Stimulated activated naive CD8-positive, alpha-beta T cell treated with anti-CD3 and anti-CD28 coated beads, Interleukin-15, amount 100 ng/mL, for 72 hours (primary cell): ENCODE data around the gene TTC22.
A peak's percentile ranks its signal among the peaks of the same experiment; 100 is the strongest.

ENCODE experiments used
- ATAC-seq: fragments of 150-1000 bp; cut with Tn5 transposase; 2 replicates; pipeline ENCODE4 v1.10.0; 2021; ENCODE audit warnings: mild to moderate bottlenecking, moderate library complexity
- DNase-seq, 2 donors: peaks; one replicate each; pipeline ENCODE4 v3.0.0; 2021 to 2022
- H3K27ac Mint-ChIP-seq, 2 donors: one replicate each; pipeline ENCODE4 v1.8.0; 2022; ENCODE audit warnings: mild to moderate bottlenecking in 2 of 2, mixed read lengths in 2 of 2, moderate library complexity in 2 of 2
- H3K27me3 Mint-ChIP-seq: one replicate; pipeline ENCODE4 v1.8.0; 2022; ENCODE audit warnings: mixed read lengths
- H3K4me1 Mint-ChIP-seq: one replicate; pipeline ENCODE4 v1.8.0; 2022; ENCODE audit warnings: mild to moderate bottlenecking, mixed read lengths
- H3K4me3 Mint-ChIP-seq, 2 donors: one replicate each; pipeline ENCODE4 v1.8.0; 2022; ENCODE audit warnings: mild to moderate bottlenecking in 2 of 2, mixed read lengths in 2 of 2, moderate library complexity in 1 of 2
- H3K9me3 Mint-ChIP-seq, 2 donors: one replicate each; pipeline ENCODE4 v1.8.0; 2022; ENCODE audit warnings: mixed read lengths in 2 of 2

The TTC22 gene

GRCh38 chr1:54764133-54764921 lies 36.8 kb downstream of the TTC22 start, which contains the start of gene PARS2:
TSS of gene PARS2 (minus strand) at chr1:54764523. CDS start at chr1:54759161, 5,362 bp downstream.
- Mint-ChIP-seq H3K9me3 (no peaks in the 10 kb centered on the region), H3K4me1 (peaks cover 36% of the 10 kb centered on the region), H3K4me3 (peak within 1 kb of the TSS; percentile 92 to 93), H3K27me3 (no peaks in the 10 kb centered on the region), H3K27ac (peak within 1 kb of the TSS; percentile 96 to 99)
- ATAC-seq (peak; percentile 97), DNase-seq (peak; percentile 94 to 96)

DNA sequence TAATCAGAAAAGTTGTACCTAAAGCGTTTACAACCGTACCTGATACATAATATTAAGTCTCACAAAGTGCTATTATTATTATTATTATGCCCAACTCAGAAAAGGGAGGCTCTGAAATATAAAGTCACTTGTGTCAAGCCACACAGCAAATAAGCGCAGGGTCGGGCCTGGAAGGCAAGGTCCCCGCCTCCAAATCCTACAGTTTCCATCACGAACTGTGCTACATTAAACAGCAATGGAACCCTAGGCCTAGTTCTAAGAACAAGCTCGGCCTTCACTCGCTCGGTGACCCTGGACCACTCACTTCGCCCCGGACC lies 37.3 kb downstream of the TTC22 start:
- DNase-seq: no peak
- H3K27ac Mint-ChIP-seq: peak overlapping the region; percentile 96 to 99
- ATAC-seq: peak; percentile 4

DNA sequence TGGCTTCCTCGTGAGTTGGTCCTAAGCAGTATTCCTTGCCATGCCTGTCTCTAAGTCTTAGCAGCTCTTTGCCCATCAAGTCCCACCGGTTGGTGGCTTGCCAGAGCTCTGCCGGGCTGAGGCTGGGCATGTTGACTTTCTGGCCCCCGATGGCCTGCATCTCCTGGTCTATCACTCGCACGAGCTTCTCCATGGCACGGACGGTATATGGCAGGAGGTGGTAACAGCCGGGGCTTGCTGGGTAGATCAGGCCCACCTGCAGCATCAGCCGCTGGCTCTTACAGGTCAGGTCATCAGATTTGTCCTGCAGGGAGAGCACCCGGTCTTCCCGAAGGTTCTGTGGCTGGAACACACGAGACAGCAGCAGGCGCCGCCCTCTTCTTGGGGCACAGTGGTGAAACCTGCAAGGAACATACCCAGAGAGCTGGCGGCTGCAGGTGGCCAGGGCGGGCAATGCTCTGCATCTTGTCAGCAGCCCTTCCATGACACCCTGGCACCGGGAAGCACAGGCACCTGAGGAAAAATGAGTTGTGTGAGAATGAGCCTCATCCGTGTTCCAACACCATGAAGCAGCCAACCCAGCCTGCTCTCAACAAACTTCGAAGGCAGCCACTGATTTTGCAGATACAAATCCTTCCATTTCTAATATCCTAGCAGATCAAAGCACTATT lies 42.3 kb downstream of the TTC22 start:
- Mint-ChIP-seq H3K4me3 (no peak overlapping the region), H3K9me3 (no peaks in the 10 kb centered on the region), H3K27ac (no peak overlapping the region), H3K4me1 (peaks cover 27% of the 10 kb centered on the region), H3K27me3 (no peaks in the 10 kb centered on the region)
- DNase-seq: no peak
- ATAC-seq: no peak

More for the DNA sequence above, 37.3 kb downstream of the TTC22 start:
- Mint-ChIP-seq H3K27me3 (no peaks in the 10 kb centered on the region), H3K4me3 (peak overlapping the region; percentile 92 to 93), H3K9me3 (no peaks in the 10 kb centered on the region), H3K4me1 (peaks cover 36% of the 10 kb centered on the region)

DNA sequence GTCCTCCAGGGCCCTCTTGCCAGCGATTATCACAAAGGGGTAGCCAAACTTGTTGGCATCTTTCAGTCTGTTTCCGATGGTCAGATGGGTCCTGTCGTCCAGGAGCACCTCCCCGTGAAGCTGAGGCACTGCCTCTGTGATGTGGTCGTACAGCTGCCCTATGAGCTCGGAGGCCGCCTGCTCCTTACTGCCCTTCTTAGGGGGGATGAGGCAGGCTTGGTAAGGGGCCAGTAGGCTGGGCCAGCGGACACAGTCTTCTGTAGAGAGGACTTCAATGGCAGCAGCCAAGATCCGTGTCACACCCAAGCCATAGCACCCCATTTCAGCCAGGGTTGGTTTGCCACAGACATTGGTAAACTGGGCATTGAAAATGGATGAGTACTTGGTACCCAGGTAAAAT lies 43.3 kb downstream of the TTC22 start:
- peaks cover 20% of the 10 kb centered on the region for H3K4me1 Mint-ChIP-seq

DNA sequence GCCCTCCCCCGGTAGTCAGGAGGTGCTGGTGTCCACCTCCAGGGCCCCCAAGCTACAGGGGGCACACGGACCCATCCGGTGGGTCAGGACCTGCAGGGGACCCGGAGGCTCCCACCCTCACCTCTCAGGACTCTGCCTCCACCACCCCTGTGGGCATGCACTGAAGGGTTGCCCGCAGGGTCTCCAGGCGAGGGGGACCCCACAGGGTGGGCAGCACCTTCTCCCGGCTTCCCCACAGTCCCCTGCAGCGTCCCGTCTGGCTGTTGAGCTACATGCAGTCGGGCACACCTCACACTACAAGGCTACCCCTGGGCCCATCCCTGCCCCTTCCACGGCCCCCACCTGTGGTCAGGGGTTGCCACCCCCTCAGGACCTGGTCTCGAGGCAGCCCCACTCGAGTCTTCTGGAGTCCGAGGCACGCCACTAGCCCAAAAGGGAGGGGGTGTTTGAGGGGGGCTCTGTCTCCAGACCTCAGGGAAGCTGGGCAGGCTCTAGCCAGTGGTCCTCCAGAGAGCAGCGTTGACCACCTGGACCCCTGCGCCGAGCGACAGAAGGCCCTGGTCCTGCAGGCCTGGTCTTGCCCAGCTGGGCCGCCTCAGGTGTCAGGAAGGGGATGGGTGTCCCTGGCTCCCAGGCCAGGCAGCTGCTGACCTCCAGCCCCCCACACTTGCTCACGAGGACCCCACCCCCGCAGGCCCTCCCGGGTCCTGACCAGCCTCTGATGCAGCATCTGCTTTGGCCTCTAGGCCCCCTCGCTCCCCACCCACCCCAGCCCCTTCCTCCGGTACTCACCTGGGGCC lies 46.4 kb downstream of the TTC22 start:
- H3K27me3 Mint-ChIP-seq: no peaks in the 10 kb centered on the region
- H3K4me1 Mint-ChIP-seq: no peaks in the 10 kb centered on the region
- ATAC-seq: peak; percentile 47
- no peak for DNase-seq
- no peak overlapping the region for H3K4me3 Mint-ChIP-seq
- no peaks in the 10 kb centered on the region for H3K9me3 Mint-ChIP-seq
- no peak overlapping the region for H3K27ac Mint-ChIP-seq

More for the DNA sequence above, 43.3 kb downstream of the TTC22 start:
- no peak for DNase-seq
- no peak for ATAC-seq
- Mint-ChIP-seq H3K27me3 (no peaks in the 10 kb centered on the region), H3K27ac (no peak overlapping the region), H3K9me3 (no peaks in the 10 kb centered on the region), H3K4me3 (no peak overlapping the region)

DNA sequence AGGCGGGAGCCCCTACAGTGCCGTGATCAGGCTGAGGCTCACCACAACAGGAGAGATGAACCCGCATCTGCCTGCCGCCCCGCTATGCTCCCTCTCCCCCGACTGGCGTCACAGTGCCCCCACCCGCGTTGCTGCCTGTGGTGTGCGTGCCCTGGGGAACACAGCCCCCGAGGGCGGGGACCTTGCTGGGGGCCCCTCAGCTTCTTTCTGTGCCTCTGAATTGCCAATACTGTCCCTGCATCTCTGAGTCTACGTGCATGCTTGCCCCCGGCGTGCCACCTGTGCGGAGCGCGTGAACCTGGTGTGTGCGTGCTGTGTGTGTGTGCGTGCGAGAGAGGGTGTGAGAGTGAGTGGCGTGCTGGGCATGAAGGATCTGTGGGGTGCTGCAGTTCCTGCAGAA lies 47.1 kb downstream of the TTC22 start:
- no peak overlapping the region for H3K27ac Mint-ChIP-seq

GRCh38 chr1:54751426-54751825 lies 49.7 kb downstream of the TTC22 start:
- Mint-ChIP-seq H3K27ac (no peak overlapping the region), H3K9me3 (no peaks in the 10 kb centered on the region), H3K4me3 (no peak overlapping the region), H3K4me1 (no peaks in the 10 kb centered on the region), H3K27me3 (no peaks in the 10 kb centered on the region)
- no peak for ATAC-seq
- no peak for DNase-seq

More for the DNA sequence above, 47.1 kb downstream of the TTC22 start:
- Mint-ChIP-seq H3K4me3 (no peak overlapping the region), H3K9me3 (no peaks in the 10 kb centered on the region), H3K4me1 (no peaks in the 10 kb centered on the region), H3K27me3 (no peaks in the 10 kb centered on the region)
- ATAC-seq: peak; percentile 24
- DNase-seq: no peak

- no peak for ATAC-seq
- H3K27me3 Mint-ChIP-seq: no peaks in the 10 kb centered on the region
- H3K27ac Mint-ChIP-seq: no peak overlapping the region
- H3K9me3 Mint-ChIP-seq: no peaks in the 10 kb centered on the region
- no peak overlapping the region for H3K4me3 Mint-ChIP-seq
- no peak for DNase-seq
- H3K4me1 Mint-ChIP-seq: no peaks in the 10 kb centered on the region
Measured at GRCh38 chr1:54750596-54750995, 50.5 kb downstream of the TTC22 start.

DNA sequence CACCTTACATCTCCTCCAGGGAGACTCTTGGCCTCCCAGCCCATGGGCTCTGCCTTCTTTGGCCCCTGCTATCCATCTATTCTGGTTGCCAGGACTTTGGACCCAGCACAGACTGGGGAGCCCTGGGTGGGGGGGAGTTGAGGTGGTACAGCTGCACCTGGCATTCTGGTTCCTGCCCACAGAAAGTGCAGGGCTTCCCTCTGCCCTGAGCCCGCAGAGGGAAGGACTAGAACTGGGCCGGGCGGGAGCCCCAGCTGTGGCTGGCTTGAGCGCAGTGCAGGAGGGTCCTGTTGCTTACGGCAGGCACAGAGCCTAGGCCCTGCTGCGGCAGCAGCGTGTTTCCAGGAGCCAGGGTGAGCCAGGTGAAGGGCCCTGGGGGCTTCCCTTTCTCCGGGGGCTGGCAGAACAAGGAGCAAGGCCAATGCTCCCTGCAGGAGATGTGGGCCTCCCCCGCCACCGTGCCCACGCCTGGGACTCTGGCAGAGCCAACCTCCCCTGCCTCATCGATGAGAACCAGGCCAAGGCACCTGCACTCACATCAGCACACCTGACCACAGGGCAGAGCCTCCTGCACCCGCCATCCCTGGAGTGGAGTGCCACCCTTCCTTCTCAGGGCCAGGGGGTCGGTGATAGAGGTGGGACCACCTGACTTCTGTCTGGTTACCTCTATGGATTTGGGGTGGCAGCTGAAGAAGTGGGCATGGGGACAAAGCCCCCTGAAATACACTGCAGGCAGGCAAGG lies 52.9 kb downstream of the TTC22 start:
- ATAC-seq: no peak
- no peak overlapping the region for H3K27ac Mint-ChIP-seq
- DNase-seq: no peak
- no peaks in the 10 kb centered on the region for H3K9me3 Mint-ChIP-seq
- H3K4me3 Mint-ChIP-seq: no peak overlapping the region
- H3K27me3 Mint-ChIP-seq: no peaks in the 10 kb centered on the region
- no peaks in the 10 kb centered on the region for H3K4me1 Mint-ChIP-seq

DNA sequence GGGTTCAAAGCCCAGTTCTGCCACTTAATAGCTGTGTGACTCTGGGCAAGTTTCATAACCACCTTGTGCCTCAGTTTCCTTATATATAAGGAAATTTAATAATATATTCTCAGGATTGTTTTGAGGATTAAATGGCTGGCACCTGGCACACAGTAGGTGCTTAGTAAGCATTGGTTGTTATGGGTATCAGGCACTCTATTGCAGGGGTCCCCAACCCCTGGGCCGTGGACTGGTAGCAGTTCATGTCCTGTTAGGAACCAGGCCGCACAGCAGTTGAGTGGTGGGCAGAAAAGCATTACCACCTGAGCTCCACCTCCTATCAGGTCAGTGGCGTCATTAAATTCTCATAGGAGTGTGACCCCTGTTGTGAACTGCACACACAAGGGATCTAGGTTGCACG lies 55.3 kb downstream of the TTC22 start:
- DNase-seq: no peak
- Mint-ChIP-seq H3K4me3 (no peak overlapping the region), H3K27ac (no peak overlapping the region), H3K9me3 (no peaks in the 10 kb centered on the region), H3K4me1 (no peaks in the 10 kb centered on the region), H3K27me3 (no peaks in the 10 kb centered on the region)
- no peak for ATAC-seq

DNA sequence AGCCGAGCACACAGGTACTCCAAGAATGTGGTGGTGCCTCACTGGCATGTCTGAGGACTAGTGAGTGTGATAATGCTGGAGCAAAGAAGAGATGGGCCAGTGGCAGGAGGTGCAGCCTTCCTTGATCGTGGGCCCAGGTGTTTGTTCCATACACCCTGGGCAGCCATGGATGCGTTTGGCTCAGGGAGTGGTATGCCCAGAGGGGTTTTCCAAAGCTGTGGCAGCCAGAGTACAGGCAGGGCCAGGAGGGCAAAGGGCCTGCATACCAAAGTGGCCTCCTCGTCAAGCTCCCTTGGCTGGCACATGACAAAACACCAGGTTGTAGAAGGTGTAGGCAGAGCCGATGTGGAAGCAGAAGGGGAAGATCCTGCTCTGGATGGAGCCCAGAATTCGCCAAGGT lies 55.8 kb downstream of the TTC22 start:
- Mint-ChIP-seq H3K4me3 (no peak overlapping the region), H3K4me1 (no peaks in the 10 kb centered on the region), H3K27me3 (no peaks in the 10 kb centered on the region), H3K9me3 (no peaks in the 10 kb centered on the region), H3K27ac (no peak overlapping the region)
- no peak for ATAC-seq
- no peak for DNase-seq

DNA sequence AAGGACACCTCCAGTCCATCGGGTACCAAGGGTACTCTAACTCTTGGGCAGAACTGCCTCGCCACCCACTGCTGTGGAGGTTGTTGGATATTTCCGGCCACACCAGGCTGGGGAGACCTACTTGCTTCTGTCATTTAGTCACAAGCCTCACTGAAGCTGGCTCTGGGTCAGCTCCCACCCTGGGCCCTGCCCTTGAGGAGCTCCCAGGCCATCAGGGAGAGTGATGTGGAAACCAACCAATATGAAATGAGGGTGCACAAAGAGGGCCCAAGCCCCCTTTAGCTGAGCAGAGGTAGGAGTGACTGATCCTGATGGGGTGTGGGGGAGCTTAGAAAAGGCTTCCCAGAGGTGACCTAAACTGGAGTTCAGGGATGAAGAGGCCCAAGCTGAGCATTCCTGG lies 56.4 kb downstream of the TTC22 start:
- Mint-ChIP-seq H3K4me3 (no peak overlapping the region), H3K4me1 (no peaks in the 10 kb centered on the region), H3K27me3 (no peaks in the 10 kb centered on the region), H3K9me3 (no peaks in the 10 kb centered on the region), H3K27ac (no peak overlapping the region)
- DNase-seq (no peak), ATAC-seq (no peak)

- ATAC-seq: no peak
- no peak overlapping the region for H3K4me3 Mint-ChIP-seq
- no peak for DNase-seq
- H3K27me3 Mint-ChIP-seq: no peaks in the 10 kb centered on the region
- H3K4me1 Mint-ChIP-seq: no peaks in the 10 kb centered on the region
- no peak overlapping the region for H3K27ac Mint-ChIP-seq
- H3K9me3 Mint-ChIP-seq: no peaks in the 10 kb centered on the region
Measured at GRCh38 chr1:54743416-54744226, 57.5 kb downstream of the TTC22 start.

GRCh38 chr1:54742282-54742681 lies 58.8 kb downstream of the TTC22 start:
- ATAC-seq: no peak
- no peaks in the 10 kb centered on the region for H3K27me3 Mint-ChIP-seq
- H3K4me1 Mint-ChIP-seq: no peaks in the 10 kb centered on the region
- no peaks in the 10 kb centered on the region for H3K9me3 Mint-ChIP-seq
- no peak for DNase-seq
- H3K27ac Mint-ChIP-seq: peak overlapping the region in 1 of 2 donors; percentile 34
- H3K4me3 Mint-ChIP-seq: no peak overlapping the region

GRCh38 chr1:54741531-54741930 lies 59.6 kb downstream of the TTC22 start:
- no peaks in the 10 kb centered on the region for H3K27me3 Mint-ChIP-seq
- H3K9me3 Mint-ChIP-seq: no peaks in the 10 kb centered on the region
- no peak overlapping the region for H3K4me3 Mint-ChIP-seq
- peak overlapping the region in 1 of 2 donors; percentile 67 for H3K27ac Mint-ChIP-seq
- no peak for DNase-seq
- ATAC-seq: no peak
- no peaks in the 10 kb centered on the region for H3K4me1 Mint-ChIP-seq
